ENCODE data around the gene DSCAML1. TPM values are rescaled to one million over a fixed set of nuclear protein-coding genes. Genes with fewer than 3 reads are reported as not detected.
A peak's percentile ranks its signal among the peaks of the same experiment; 100 is the strongest.

Gene DSCAML1
- total RNA-seq, 1 experiment from 2014 or later, result 0.15 TPM

GRCh38 chr11:117437791-117438130 lies 359.3 kb downstream of the DSCAML1 start:
- Histone ChIP-seq H3K4me1 (ENCODE audit: insufficient read depth, low read length) (no peaks in the 10 kb centered on the region), H4K91ac (ENCODE audit: insufficient read length, low read depth, low read length) (no peak overlapping the region), H2BK20ac (ENCODE audit: low read depth, low read length, poor library complexity, severe bottlenecking) (no peak overlapping the region), H2AK5ac (ENCODE audit: insufficient read length, low read length) (no peak overlapping the region), H2BK120ac (ENCODE audit: low read depth, low read length, poor library complexity, severe bottlenecking) (no peak overlapping the region), H4K8ac (replicated peaks; ENCODE audit: insufficient read length, low read depth, low read length) (no peak overlapping the region), H3K79me2 (ENCODE audit: insufficient read depth, low read length) (no peaks in the 10 kb centered on the region), H3K9ac (ENCODE audit: extremely low read depth, insufficient read length, low read length) (no peak overlapping the region), H3K9me3 (ENCODE audit: control insufficient read depth, low read depth, low read length) (no peaks in the 10 kb centered on the region), H3T11ph (ENCODE audit: low read length) (no peak overlapping the region), H3K27ac (ENCODE audit: insufficient read length, low read depth, low read length) (no peak overlapping the region), H2BK5ac (ENCODE audit: insufficient read length, low read length) (no peak overlapping the region), H2AFZ (ENCODE audit: low read length) (no peak overlapping the region), H3K23ac (ENCODE audit: insufficient read length, low read depth, low read length) (no peak overlapping the region), H3K27me3 (ENCODE audit: insufficient read depth, low read length) (no peaks in the 10 kb centered on the region), H2BK12ac (ENCODE audit: insufficient read length, low read depth, low read length) (no peak overlapping the region), H3K4ac (ENCODE audit: low read depth, low read length) (no peak overlapping the region), H2BK15ac (ENCODE audit: low read depth, low read length) (no peak overlapping the region), H3K79me1 (ENCODE audit: insufficient read depth, low read depth, low read length, poor library complexity, severe bottlenecking) (no peaks in the 10 kb centered on the region), H4K20me1 (ENCODE audit: control insufficient read depth, insufficient read depth, insufficient read length) (no peaks in the 10 kb centered on the region), H3K18ac (ENCODE audit: insufficient read length, low read depth, low read length) (no peak overlapping the region), H3K23me2 (ENCODE audit: insufficient read length, low read depth, low read length, poor library complexity, severe bottlenecking) (no peaks in the 10 kb centered on the region), H3K4me2 (ENCODE audit: insufficient read depth, insufficient read length, low read length) (no peak overlapping the region), H3K14ac (ENCODE audit: insufficient read depth, low read length) (peak overlapping the region; percentile 72), H3K56ac (ENCODE audit: insufficient read length, low read depth, low read length) (no peak overlapping the region), H4K5ac (ENCODE audit: insufficient read length, low read depth, low read length) (no peak overlapping the region)
- H3K4me3 Mint-ChIP-seq, result no peak overlapping the region
- H3K4me1 Mint-ChIP-seq, result peaks cover 10 to 12% of the 10 kb centered on the region in 2 experiments
- WGBS (ENCODE audit: extremely low coverage, insufficient read length, low lambda C conversion rate), result no CpG with 5 or more reads among the region's 14 CpGs
- DNase-seq, result no peak
- H3K27ac Mint-ChIP-seq, result no peak overlapping the region
- H3K27me3 Mint-ChIP-seq (ENCODE audit: low read depth), result peaks cover 13% of the 10 kb centered on the region
- no peaks in the 10 kb centered on the region for H3K36me3 Mint-ChIP-seq (ENCODE audit: insufficient read depth in 1 of 3, low read depth in 3 of 3)
- H3K9me3 Mint-ChIP-seq, result peaks cover 0 to 4% of the 10 kb centered on the region in 2 experiments; a peak in 2 of 5 replicates
- TF ChIP-seq CTCF (conservative IDR thresholded peaks at IDR 0.05), result no peak

Data from H9 (cell line).